Activated T-cell treated with anti-CD3 and anti-CD28 coated beads for 24 hours (primary cell): ENCODE data around the gene ZNF273.
"Not testable (repeated sequence)": the region's sequence is repeated elsewhere in the genome, so short reads cannot be mapped to it uniquely, and the experiment has no call there.

Source experiments
- DNase-seq: peaks from one replicate; pipeline ENCODE4 v3.0.0-alpha.2; 2020; ENCODE audit warnings: low read depth

ZNF273 gene

GRCh38 chr7:64888901-64889685 is 14.0 kb upstream of the ZNF273 start:
- DNase-seq: no peak

GRCh38 chr7:64889686-64890162 is 13.3 kb upstream of the ZNF273 start:
- DNase-seq: no peak

GRCh38 chr7:64890273-64890672 is 12.8 kb upstream of the ZNF273 start:
- DNase-seq: not testable (repeated sequence)

GRCh38 chr7:64890761-64891362 is 12.2 kb upstream of the ZNF273 start:
- no peak for DNase-seq

- not testable (repeated sequence) for DNase-seq
Observed at GRCh38 chr7:64891363-64892081, 11.6 kb upstream of the ZNF273 start.

- DNase-seq: no peak
Observed at GRCh38 chr7:64892116-64892515, 11.0 kb upstream of the ZNF273 start.

GRCh38 chr7:64892666-64893309 is 10.3 kb upstream of the ZNF273 start:
- DNase-seq: no peak

- no peak for DNase-seq
Observed at GRCh38 chr7:64893401-64893800, 9.7 kb upstream of the ZNF273 start.

GRCh38 chr7:64902461-64902805 is 640 bp upstream of the ZNF273 start:
- DNase-seq: not testable (repeated sequence)

GRCh38 chr7:64904008-64904407 is 935 bp downstream of the ZNF273 start:
- no peak for DNase-seq

- no peak for DNase-seq
Observed at GRCh38 chr7:64905133-64905532, 2.1 kb downstream of the ZNF273 start.

GRCh38 chr7:64905547-64905946 is 2.5 kb downstream of the ZNF273 start:
- no peak for DNase-seq

GRCh38 chr7:64907641-64908326 is 4.7 kb downstream of the ZNF273 start:
- DNase-seq: no peak

- DNase-seq: no peak
Observed at GRCh38 chr7:64908358-64908757, 5.3 kb downstream of the ZNF273 start.

- DNase-seq: no peak
Observed at GRCh38 chr7:64914557-64914956, 11.5 kb downstream of the ZNF273 start.

- not testable (repeated sequence) for DNase-seq
Observed at GRCh38 chr7:64915301-64915700, 12.2 kb downstream of the ZNF273 start.

GRCh38 chr7:64928252-64929187 is 25.4 kb downstream of the ZNF273 start:
- DNase-seq: not testable (repeated sequence)

- DNase-seq: no peak
Observed at GRCh38 chr7:64934478-64934877, 31.4 kb downstream of the ZNF273 start.

GRCh38 chr7:64938540-64938939 is 35.5 kb downstream of the ZNF273 start:
- DNase-seq: no peak

GRCh38 chr7:64940021-64940420 is 36.9 kb downstream of the ZNF273 start:
- not testable (repeated sequence) for DNase-seq
